Testis (tissue), 3 donors: ENCODE measurements around the gene TRIM29. TPM values are rescaled to one million over a fixed set of nuclear protein-coding genes. Genes with fewer than 3 reads are reported as not detected.
A peak's percentile ranks its signal among the peaks of the same experiment; 100 is the strongest.

Source experiments
- DNase-seq: peaks from one replicate; pipeline ENCODE4 v3.0.0-alpha.2; 2019
- H3K27ac ChIP-seq, 2 donors: fragments of 200-600 bp; sonication (generic); one replicate each; pipeline ENCODE4 v1.5.1; 2019
- H3K27me3 ChIP-seq: fragments of 200-600 bp; sonication (generic); one replicate; pipeline ENCODE4 v1.5.1; 2019
- H3K36me3 ChIP-seq: fragments of 200-600 bp; sonication (generic); one replicate; pipeline ENCODE4 v1.5.1; 2017; ENCODE audit warnings: low read depth; ENCODE audit errors: missing control alignments
- H3K4me1 ChIP-seq: fragments of 200-600 bp; sonication (generic); one replicate; pipeline ENCODE4 v1.5.1; 2019
- H3K4me3 ChIP-seq, 2 donors: fragments of 200-600 bp; sonication (generic); one replicate each; pipeline ENCODE4 v1.5.1; 2017 to 2019
- H3K9me3 ChIP-seq: fragments of 200-600 bp; sonication (generic); one replicate; pipeline ENCODE4 v1.5.1; 2017
- CTCF ChIP-seq, 3 experiments: fragments of 450-650 bp in 2 of 3; fragments of 200-600 bp in 1 of 3; sonication (generic) in 1 of 3; IDR thresholded peaks; one replicate each; pipeline ENCODE4 v1.5.1; 2016 to 2019; ENCODE audit warnings: antibody characterized with exemption in 3 of 3, mild to moderate bottlenecking in 2 of 3, moderate library complexity in 1 of 3
- POLR2A ChIP-seq: fragments of 450-650 bp; IDR thresholded peaks from one replicate; pipeline ENCODE4 v1.6.1; 2017; ENCODE audit warnings: antibody characterized with exemption, mild to moderate bottlenecking, moderate library complexity
- WGBS, 2 donors: methylation state at CpG; one replicate each; pipeline ENCODE4 v1.1.5; 2018; 5-methylcytosine and 5-hydroxymethylcytosine counted together
- intact Hi-C: fragments of 100-400 bp; cut with DNase I; formaldehyde crosslinking; loops from one replicate; pipeline ENCODE4 v1.15.1; 2023; ENCODE audit warnings: low total_unique reads
- polyA plus RNA-seq: library from polyadenylated mRNA; stranded (reverse); fragments of 350-450 nt; fragmentation: Illumina TruSeq; extraction: RNeasy Lipid Tissue Mini Kit (QIAGEN cat#74804); gene quantifications from one replicate; pipeline ENCODE4 v1.2.3, GENCODE V29; 2014; ENCODE audit warnings: low read depth, low replicate concordance; ENCODE audit not compliant: insufficient read depth
- total RNA-seq, 2 donors: library from RNA; depleted of rRNA; stranded (reverse); fragments of >200 nt; gene quantifications; one replicate each; pipeline ENCODE4 v1.2.3, GENCODE V29; 2016

TRIM29 gene
- total and polyA plus RNA-seq, 3 donors from 2014 or later = 11.6 to 18.2 (median 12.3) TPM

GRCh38 chr11:120089036-120090001, 48.6 kb downstream of the TRIM29 start:
- peak; percentile 22 for DNase-seq
- no peaks in the 10 kb centered on the region for H3K27me3 ChIP-seq
- WGBS, 2 donors = 59 to 63% methylated on average over 6 of the region's 6 CpGs
- H3K27ac ChIP-seq = peak overlapping the region; percentile 78 to 90
- no peaks in the 10 kb centered on the region for H3K36me3 ChIP-seq
- peaks cover 7% of the 10 kb centered on the region for H3K4me1 ChIP-seq
- no peak overlapping the region for H3K4me3 ChIP-seq
- TF ChIP-seq CTCF (IDR thresholded peaks at IDR 0.05) = no peak
- no peak for TF ChIP-seq POLR2A
- H3K9me3 ChIP-seq = no peaks in the 10 kb centered on the region
- intact Hi-C loops = no loop called here

- no peaks in the 10 kb centered on the region for H3K27me3 ChIP-seq
- peak overlapping the region in 1 of 2 donors; percentile 90 for H3K27ac ChIP-seq
- no peaks in the 10 kb centered on the region for H3K36me3 ChIP-seq
- no peak overlapping the region for H3K4me3 ChIP-seq
- DNase-seq = no peak
- 89 to 93% methylated on average over 2 of the region's 2 CpGs for WGBS, 2 donors
- TF ChIP-seq CTCF (IDR thresholded peaks at IDR 0.05) (no peak), POLR2A (no peak)
- intact Hi-C loops = no loop called here
- H3K4me1 ChIP-seq = peaks cover 7% of the 10 kb centered on the region
- H3K9me3 ChIP-seq = no peaks in the 10 kb centered on the region
Observed at GRCh38 chr11:120088056-120088455, 49.9 kb downstream of the TRIM29 start.

- Histone ChIP-seq H3K27ac (no peak overlapping the region), H3K4me3 (no peak overlapping the region), H3K36me3 (no peaks in the 10 kb centered on the region), H3K9me3 (no peaks in the 10 kb centered on the region), H3K27me3 (no peaks in the 10 kb centered on the region), H3K4me1 (peaks cover 7% of the 10 kb centered on the region)
- DNase-seq = no peak
- intact Hi-C loops = no loop called here
- TF ChIP-seq CTCF (IDR thresholded peaks at IDR 0.05) (no peak), POLR2A (no peak)
- WGBS, 2 donors = 79 to 95% methylated on average over 8 to 9 of the region's 9 CpGs
Observed at GRCh38 chr11:120086651-120087050, 51.3 kb downstream of the TRIM29 start.

GRCh38 chr11:120079750-120080610, 57.9 kb downstream of the TRIM29 start:
- Histone ChIP-seq H3K36me3 (no peaks in the 10 kb centered on the region), H3K27ac (no peak overlapping the region), H3K9me3 (no peaks in the 10 kb centered on the region), H3K4me3 (no peak overlapping the region), H3K27me3 (no peaks in the 10 kb centered on the region), H3K4me1 (peaks cover 9% of the 10 kb centered on the region)
- TF ChIP-seq POLR2A (no peak), CTCF (IDR thresholded peaks at IDR 0.05) (peak in 2 of 3 experiments; percentile 46 to 52)
- peak; percentile 44 for DNase-seq
- intact Hi-C loops = no loop called here
- 35 to 54% methylated on average over 18 of the region's 18 CpGs for WGBS, 2 donors
